ENCODE results near the gene PRR16.
"Not testable (repeated sequence)": the region's sequence is repeated elsewhere in the genome, so short reads cannot be mapped to it uniquely, and the experiment has no call there.

Gene PRR16

GRCh38 chr5:120697147-120697546, 233.0 kb downstream of the PRR16 start:
- DNase-seq (ENCODE audit: low read depth, low spot score): no peak
- no peak overlapping the region for H3K4me3 ChIP-seq (ENCODE audit: low read depth, low read length)
- no peak for TF ChIP-seq CTCF (IDR thresholded peaks at IDR 0.05; ENCODE audit: insufficient read depth, low read length, missing control alignments)
- POLR2A ChIA-PET: no interaction called here
- CTCF ChIA-PET: no interaction called here

GRCh38 chr5:120697670-120698327, 233.7 kb downstream of the PRR16 start:
- POLR2A ChIA-PET; DNase-seq (ENCODE audit: low read depth, low spot score); H3K4me3 ChIP-seq (ENCODE audit: low read depth, low read length); CTCF ChIA-PET: not testable (repeated sequence)

- POLR2A ChIA-PET; H3K4me3 ChIP-seq (ENCODE audit: low read depth, low read length); DNase-seq (ENCODE audit: low read depth, low spot score); CTCF ChIA-PET: not testable (repeated sequence)
Observed at GRCh38 chr5:120700653-120701052, 236.6 kb downstream of the PRR16 start.

GRCh38 chr5:120702817-120703538, 238.9 kb downstream of the PRR16 start:
- H3K4me3 ChIP-seq (ENCODE audit: low read depth, low read length); POLR2A ChIA-PET; DNase-seq (ENCODE audit: low read depth, low spot score); CTCF ChIA-PET: not testable (repeated sequence)

GRCh38 chr5:120703918-120704587, 240.0 kb downstream of the PRR16 start:
- no peak overlapping the region for H3K4me3 ChIP-seq (ENCODE audit: low read depth, low read length)
- POLR2A ChIA-PET: no interaction called here
- no peak for TF ChIP-seq CTCF (IDR thresholded peaks at IDR 0.05; ENCODE audit: insufficient read depth, low read length, missing control alignments)
- CTCF ChIA-PET: no interaction called here
- no peak for DNase-seq (ENCODE audit: low read depth, low spot score)

- POLR2A ChIA-PET: no interaction called here
- TF ChIP-seq CTCF (IDR thresholded peaks at IDR 0.05; ENCODE audit: insufficient read depth, low read length, missing control alignments): no peak
- H3K4me3 ChIP-seq (ENCODE audit: low read depth, low read length): no peak overlapping the region
- CTCF ChIA-PET: no interaction called here
- DNase-seq (ENCODE audit: low read depth, low spot score): no peak
Observed at GRCh38 chr5:120706877-120707276, 242.8 kb downstream of the PRR16 start.

GRCh38 chr5:120717381-120717780, 253.3 kb downstream of the PRR16 start:
- POLR2A ChIA-PET: no interaction called here
- TF ChIP-seq CTCF (IDR thresholded peaks at IDR 0.05; ENCODE audit: insufficient read depth, low read length, missing control alignments): no peak
- no peak overlapping the region for H3K4me3 ChIP-seq (ENCODE audit: low read depth, low read length)
- CTCF ChIA-PET: no interaction called here
- no peak for DNase-seq (ENCODE audit: low read depth, low spot score)

- no peak overlapping the region for H3K4me3 ChIP-seq (ENCODE audit: low read depth, low read length)
- no peak for TF ChIP-seq CTCF (IDR thresholded peaks at IDR 0.05; ENCODE audit: insufficient read depth, low read length, missing control alignments)
- ChIA-PET POLR2A (no interaction called here), CTCF (no interaction called here)
- no peak for DNase-seq (ENCODE audit: low read depth, low spot score)
Observed at GRCh38 chr5:120730214-120730613, 266.1 kb downstream of the PRR16 start.
